H1 (cell line): ENCODE data around the gene FXYD3. TPM values are rescaled to one million over a fixed set of nuclear protein-coding genes. Genes with fewer than 3 reads are reported as not detected.

ENCODE experiments used
- polyA plus RNA-seq, 7 experiments: library from polyadenylated mRNA; depleted of rRNA in 3 of 7; stranded (reverse) in 5 of 7; unstranded in 2 of 7; fragments of >200 nt in 5 of 7; fragments of 200-250 nt in 2 of 7; gene quantifications; 1 replicate in 5 of 7; 2 replicates in 1 of 7; 4 replicates in 1 of 7; pipeline versions ENCODE4 v1.2.1 to v1.2.3, GENCODE V29; 2011 to 2013; ENCODE audit warnings: missing spikeins in 2 of 7, mixed read lengths in 2 of 7
- total RNA-seq: library from RNA; stranded (reverse); fragmentation: NEBNext Ultra II Directional; extraction: Animal tissue kit (Norgen Biotek cat#: 25700); gene quantifications from 2 replicates; pipeline ENCODE4 v1.2.1, GENCODE V29; 2021
- TF ChIP-seq, protein P1 (sequence below): fragments of 300-600 bp; sonication (generic); IDR thresholded peaks from 2 replicates; pipeline ENCODE4 v1.7.1; 2012; ENCODE audit warnings: low read length, moderate library complexity, mild to moderate bottlenecking, inconsistent platforms; ENCODE audit not compliant: insufficient replicate concordance

The FXYD3 gene
- total and polyA plus RNA-seq, 2 of the 8 experiments (the other 6 are each of a cell fraction or from before 2014, with no cell fraction given), result 0.33 TPM; not detected in 1

DNA sequence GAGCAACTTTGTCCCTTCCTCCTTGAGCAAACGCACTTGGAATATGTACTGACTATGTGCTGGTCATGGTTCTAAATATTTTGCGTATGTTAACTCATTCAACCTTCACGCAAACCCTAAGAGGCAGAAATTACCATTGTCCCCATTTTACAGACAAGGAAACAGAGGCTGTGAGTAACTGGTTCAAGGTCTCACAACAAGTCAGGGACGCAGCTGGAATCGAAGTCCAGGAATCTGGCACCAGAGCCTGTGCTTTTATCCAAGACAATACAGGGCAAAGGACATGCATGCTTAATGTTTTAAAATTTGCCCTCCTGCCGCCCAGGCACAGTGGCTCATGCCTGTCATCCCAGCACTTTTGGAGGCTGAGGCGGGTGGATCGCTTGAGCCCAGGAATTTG, 44.0 kb downstream of the FXYD3 start (continued):
- TF ChIP-seq, protein P1, sequence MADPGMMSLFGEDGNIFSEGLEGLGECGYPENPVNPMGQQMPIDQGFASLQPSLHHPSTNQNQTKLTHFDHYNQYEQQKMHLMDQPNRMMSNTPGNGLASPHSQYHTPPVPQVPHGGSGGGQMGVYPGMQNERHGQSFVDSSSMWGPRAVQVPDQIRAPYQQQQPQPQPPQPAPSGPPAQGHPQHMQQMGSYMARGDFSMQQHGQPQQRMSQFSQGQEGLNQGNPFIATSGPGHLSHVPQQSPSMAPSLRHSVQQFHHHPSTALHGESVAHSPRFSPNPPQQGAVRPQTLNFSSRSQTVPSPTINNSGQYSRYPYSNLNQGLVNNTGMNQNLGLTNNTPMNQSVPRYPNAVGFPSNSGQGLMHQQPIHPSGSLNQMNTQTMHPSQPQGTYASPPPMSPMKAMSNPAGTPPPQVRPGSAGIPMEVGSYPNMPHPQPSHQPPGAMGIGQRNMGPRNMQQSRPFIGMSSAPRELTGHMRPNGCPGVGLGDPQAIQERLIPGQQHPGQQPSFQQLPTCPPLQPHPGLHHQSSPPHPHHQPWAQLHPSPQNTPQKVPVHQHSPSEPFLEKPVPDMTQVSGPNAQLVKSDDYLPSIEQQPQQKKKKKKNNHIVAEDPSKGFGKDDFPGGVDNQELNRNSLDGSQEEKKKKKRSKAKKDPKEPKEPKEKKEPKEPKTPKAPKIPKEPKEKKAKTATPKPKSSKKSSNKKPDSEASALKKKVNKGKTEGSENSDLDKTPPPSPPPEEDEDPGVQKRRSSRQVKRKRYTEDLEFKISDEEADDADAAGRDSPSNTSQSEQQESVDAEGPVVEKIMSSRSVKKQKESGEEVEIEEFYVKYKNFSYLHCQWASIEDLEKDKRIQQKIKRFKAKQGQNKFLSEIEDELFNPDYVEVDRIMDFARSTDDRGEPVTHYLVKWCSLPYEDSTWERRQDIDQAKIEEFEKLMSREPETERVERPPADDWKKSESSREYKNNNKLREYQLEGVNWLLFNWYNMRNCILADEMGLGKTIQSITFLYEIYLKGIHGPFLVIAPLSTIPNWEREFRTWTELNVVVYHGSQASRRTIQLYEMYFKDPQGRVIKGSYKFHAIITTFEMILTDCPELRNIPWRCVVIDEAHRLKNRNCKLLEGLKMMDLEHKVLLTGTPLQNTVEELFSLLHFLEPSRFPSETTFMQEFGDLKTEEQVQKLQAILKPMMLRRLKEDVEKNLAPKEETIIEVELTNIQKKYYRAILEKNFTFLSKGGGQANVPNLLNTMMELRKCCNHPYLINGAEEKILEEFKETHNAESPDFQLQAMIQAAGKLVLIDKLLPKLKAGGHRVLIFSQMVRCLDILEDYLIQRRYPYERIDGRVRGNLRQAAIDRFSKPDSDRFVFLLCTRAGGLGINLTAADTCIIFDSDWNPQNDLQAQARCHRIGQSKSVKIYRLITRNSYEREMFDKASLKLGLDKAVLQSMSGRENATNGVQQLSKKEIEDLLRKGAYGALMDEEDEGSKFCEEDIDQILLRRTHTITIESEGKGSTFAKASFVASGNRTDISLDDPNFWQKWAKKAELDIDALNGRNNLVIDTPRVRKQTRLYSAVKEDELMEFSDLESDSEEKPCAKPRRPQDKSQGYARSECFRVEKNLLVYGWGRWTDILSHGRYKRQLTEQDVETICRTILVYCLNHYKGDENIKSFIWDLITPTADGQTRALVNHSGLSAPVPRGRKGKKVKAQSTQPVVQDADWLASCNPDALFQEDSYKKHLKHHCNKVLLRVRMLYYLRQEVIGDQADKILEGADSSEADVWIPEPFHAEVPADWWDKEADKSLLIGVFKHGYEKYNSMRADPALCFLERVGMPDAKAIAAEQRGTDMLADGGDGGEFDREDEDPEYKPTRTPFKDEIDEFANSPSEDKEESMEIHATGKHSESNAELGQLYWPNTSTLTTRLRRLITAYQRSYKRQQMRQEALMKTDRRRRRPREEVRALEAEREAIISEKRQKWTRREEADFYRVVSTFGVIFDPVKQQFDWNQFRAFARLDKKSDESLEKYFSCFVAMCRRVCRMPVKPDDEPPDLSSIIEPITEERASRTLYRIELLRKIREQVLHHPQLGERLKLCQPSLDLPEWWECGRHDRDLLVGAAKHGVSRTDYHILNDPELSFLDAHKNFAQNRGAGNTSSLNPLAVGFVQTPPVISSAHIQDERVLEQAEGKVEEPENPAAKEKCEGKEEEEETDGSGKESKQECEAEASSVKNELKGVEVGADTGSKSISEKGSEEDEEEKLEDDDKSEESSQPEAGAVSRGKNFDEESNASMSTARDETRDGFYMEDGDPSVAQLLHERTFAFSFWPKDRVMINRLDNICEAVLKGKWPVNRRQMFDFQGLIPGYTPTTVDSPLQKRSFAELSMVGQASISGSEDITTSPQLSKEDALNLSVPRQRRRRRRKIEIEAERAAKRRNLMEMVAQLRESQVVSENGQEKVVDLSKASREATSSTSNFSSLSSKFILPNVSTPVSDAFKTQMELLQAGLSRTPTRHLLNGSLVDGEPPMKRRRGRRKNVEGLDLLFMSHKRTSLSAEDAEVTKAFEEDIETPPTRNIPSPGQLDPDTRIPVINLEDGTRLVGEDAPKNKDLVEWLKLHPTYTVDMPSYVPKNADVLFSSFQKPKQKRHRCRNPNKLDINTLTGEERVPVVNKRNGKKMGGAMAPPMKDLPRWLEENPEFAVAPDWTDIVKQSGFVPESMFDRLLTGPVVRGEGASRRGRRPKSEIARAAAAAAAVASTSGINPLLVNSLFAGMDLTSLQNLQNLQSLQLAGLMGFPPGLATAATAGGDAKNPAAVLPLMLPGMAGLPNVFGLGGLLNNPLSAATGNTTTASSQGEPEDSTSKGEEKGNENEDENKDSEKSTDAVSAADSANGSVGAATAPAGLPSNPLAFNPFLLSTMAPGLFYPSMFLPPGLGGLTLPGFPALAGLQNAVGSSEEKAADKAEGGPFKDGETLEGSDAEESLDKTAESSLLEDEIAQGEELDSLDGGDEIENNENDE, result no peak
